Putamen (tissue), 1 donor: ENCODE data around the gene DIO2.

Source experiments
- DNase-seq: peaks from one replicate; pipeline ENCODE4 v3.0.0-alpha.2; 2016; ENCODE audit warnings: low spot score

DIO2 gene

DNA sequence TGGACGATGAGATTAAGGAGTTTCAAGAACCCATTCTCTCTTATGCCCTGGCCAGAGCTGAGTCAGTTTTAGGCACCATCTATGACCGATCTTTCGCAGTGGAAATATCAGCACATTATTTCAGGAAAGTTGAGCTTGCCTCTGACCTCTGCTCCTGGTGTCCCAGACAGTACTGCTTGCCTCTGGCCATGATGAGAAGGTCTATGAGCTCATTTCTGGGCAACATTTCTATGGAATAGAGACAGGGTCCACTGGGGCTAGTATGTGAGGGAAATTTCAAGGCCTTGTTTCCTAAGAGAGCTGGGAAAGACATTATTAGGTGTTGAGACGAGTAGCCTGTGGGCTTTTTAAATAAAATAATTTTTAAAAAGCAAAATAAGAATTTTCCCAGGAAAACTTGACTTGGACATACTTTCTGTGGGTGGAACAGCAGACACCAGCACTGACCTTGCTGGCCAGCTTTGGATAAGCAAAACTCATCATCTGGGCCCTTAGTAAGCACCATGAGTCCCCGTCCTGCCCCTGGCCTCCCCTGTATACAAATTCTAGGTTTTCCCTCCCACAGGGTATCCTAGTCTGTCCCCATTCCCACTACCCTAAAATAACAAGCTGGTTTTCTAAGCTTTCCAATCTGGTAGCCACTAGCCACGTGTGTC lies 43.4 kb downstream of the DIO2 start:
- no peak for DNase-seq

DNA sequence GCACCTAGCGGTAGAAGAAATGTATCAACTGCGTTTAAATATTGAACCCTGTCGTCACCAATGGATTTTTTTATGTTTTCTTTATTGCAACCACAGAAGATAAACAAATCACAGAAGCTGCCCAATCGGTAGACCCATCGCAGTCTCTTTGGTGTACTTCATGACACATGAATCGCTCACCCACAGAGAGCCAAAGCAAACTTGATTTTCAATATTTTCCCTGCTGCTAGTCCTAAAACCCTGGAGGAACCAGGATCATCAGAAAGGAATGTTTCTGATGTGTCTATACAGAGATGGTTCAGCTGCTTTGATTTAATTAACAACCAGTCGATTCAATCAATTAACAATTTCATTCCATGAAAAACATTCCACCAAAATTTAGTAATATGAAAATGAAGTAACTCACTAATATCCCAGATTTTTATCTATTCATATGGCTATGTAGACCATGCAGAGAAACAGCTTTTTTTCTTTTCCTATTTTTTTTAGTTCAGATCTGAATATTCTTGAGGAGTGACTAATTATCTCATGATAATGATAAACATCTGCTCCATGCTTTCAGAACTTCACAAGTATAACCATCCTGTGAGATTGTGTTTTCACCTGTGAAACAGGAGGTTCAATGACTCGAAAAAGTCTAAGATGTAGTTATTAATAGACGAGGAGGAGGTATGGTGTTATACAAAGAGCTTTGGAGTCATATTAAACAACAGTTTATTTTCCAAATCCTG lies 46.1 kb downstream of the DIO2 start:
- no peak for DNase-seq

DNA sequence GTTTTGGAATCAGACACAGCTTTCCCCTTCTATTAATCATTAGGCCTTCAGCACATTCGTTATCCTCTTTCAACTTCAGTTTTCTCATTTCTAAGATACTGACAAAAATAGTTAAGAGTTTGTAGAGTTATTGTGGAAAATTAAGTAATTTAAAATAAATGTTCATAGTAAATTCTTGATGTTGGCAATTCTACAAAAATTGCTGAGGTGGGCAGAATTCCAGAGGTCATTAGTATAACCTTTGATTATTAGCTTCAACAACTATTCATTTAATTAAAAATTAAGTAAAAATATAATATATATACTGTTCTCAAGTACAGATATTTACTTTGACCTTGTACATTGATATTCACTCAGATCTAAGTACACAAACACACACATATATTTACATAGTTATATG lies 58.5 kb downstream of the DIO2 start:
- DNase-seq: no peak

DNA sequence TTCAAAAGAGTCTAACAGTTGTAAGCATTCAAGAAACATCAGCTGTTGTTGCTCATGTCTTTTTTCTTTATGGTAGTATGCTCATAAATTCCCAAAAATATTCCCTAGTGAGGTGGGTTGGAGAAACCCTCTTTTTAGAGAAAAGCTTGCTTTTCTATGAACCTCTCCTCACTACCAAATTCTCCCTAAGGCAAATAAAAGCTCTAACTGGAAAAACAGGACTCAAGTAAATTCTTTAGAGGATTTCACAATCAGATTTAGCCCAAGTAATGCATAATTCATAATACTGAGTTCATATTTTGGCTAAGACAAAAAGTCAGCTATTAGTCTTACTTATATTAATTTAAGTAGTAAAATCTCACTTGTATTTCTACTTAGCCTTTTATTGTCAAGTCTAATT lies 59.1 kb downstream of the DIO2 start:
- DNase-seq: no peak

DNA sequence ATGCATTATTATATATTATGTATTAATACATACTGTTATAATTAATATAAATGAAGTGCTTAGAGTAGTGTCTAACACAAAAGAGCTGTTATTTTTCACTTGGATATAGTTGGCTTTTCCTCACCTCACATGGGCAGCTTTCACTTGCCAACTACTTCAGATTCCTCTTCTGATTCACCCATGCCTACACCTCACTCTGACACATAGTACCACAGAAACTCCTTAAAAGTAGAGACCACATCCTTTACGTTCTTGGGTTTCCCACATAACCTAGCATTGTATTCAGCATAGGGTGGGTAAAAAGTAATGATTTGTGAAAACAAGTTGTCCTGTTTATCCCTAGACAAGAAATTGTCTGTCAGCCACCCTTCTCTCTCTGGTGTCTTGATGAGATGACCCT lies 61.0 kb downstream of the DIO2 start:
- DNase-seq: no peak
